Activated gamma-delta T cell treated with Interleukin-2 at 50 U/mL for 16 hours (primary cell): ENCODE data around the gene PVALB.
"Not testable (repeated sequence)": the region's sequence is repeated elsewhere in the genome, so short reads cannot be mapped to it uniquely, and the experiment has no call there.

Experiments used
- DNase-seq: peaks from one replicate; pipeline ENCODE4 v3.0.0-alpha.2; 2020

Gene PVALB

GRCh38 chr22:36754881-36755280 is 62.0 kb downstream of the PVALB start:
- not testable (repeated sequence) for DNase-seq

- DNase-seq: no peak
These were observed 62.9 kb downstream of the PVALB start for GRCh38 chr22:36753916-36754315.

- no peak for DNase-seq
These were observed 63.6 kb downstream of the PVALB start for GRCh38 chr22:36753120-36753802.
